CD1c-positive myeloid dendritic cell (primary cell): ENCODE measurements around the gene TBC1D9B.
A peak's percentile ranks its signal among the peaks of the same experiment; 100 is the strongest.

Experiments
- DNase-seq: peaks from one replicate; pipeline ENCODE4 v3.0.0-alpha.2; 2016; ENCODE audit errors: extremely low spot score

Gene TBC1D9B

GRCh38 chr5:179907556-179908324, at the start of gene TBC1D9B:
Gene TBC1D9B (minus strand): TSS chr5:179907897. CDS start chr5:179907821, 76 bp downstream.
- peak; percentile 92 for DNase-seq

GRCh38 chr5:179955630-179956029, 47.9 kb upstream of the TBC1D9B start:
- peak; percentile 43 for DNase-seq

- no peak for DNase-seq
Measured at GRCh38 chr5:179955062-179955461, 47.4 kb upstream of the TBC1D9B start.

- DNase-seq = no peak
Measured at GRCh38 chr5:179954434-179954833, 46.7 kb upstream of the TBC1D9B start.

- DNase-seq = no peak
Measured at GRCh38 chr5:179953987-179954386, 46.3 kb upstream of the TBC1D9B start.

- no peak for DNase-seq
Measured at GRCh38 chr5:179936976-179937681, 29.4 kb upstream of the TBC1D9B start.

GRCh38 chr5:179930788-179931473, 23.2 kb upstream of the TBC1D9B start:
- no peak for DNase-seq

GRCh38 chr5:179927824-179928223, 20.1 kb upstream of the TBC1D9B start:
- DNase-seq = no peak

- no peak for DNase-seq
Measured at GRCh38 chr5:179926657-179927056, 19.0 kb upstream of the TBC1D9B start.

- peak; percentile 67 for DNase-seq
Measured at GRCh38 chr5:179923436-179923835, 15.7 kb upstream of the TBC1D9B start.

- no peak for DNase-seq
Measured at GRCh38 chr5:179920175-179920574, 12.5 kb upstream of the TBC1D9B start.

GRCh38 chr5:179919487-179920060, 11.9 kb upstream of the TBC1D9B start:
- no peak for DNase-seq

- DNase-seq = no peak
Measured at GRCh38 chr5:179918742-179919486, 11.2 kb upstream of the TBC1D9B start.

GRCh38 chr5:179916523-179916922, 8.8 kb upstream of the TBC1D9B start:
- DNase-seq = no peak

- no peak for DNase-seq
Measured at GRCh38 chr5:179915406-179915935, 7.8 kb upstream of the TBC1D9B start.

- DNase-seq = peak; percentile 92
Measured at GRCh38 chr5:179914032-179914755, 6.5 kb upstream of the TBC1D9B start.

GRCh38 chr5:179913461-179913860, 5.8 kb upstream of the TBC1D9B start:
- DNase-seq = no peak

GRCh38 chr5:179912951-179913350, 5.3 kb upstream of the TBC1D9B start:
- no peak for DNase-seq

GRCh38 chr5:179912386-179912785, 4.7 kb upstream of the TBC1D9B start:
- no peak for DNase-seq

GRCh38 chr5:179909224-179909623, 1.5 kb upstream of the TBC1D9B start:
- no peak for DNase-seq

- no peak for DNase-seq
Measured at GRCh38 chr5:179908528-179908927, 831 bp upstream of the TBC1D9B start.
